Astrocyte of the cerebellum (primary cell): ENCODE measurements around the gene PCDHB5.
A peak's percentile ranks its signal among the peaks of the same experiment; 100 is the strongest.

Experiments
- DNase-seq: peaks from one replicate; pipeline ENCODE4 v3.0.0-alpha.2; 2011; ENCODE audit warnings: low read depth
- H3K4me3 ChIP-seq: 2 replicates; pipeline ENCODE4 v1.5.1; 2011; ENCODE audit warnings: mild to moderate bottlenecking, low read depth, low read length, moderate library complexity
- CTCF ChIP-seq: IDR thresholded peaks from 2 replicates; pipeline ENCODE4 v1.5.1; 2012; ENCODE audit warnings: low read length, low read depth, moderate library complexity, mild to moderate bottlenecking; ENCODE audit errors: missing control alignments
- in situ Hi-C: cut with HindIII; loops from 2 replicates; pipeline ENCODE4 v1.10.0; 2017; ENCODE audit warnings: low sequenced_read_pairs

The PCDHB5 gene

GRCh38 chr5:141186897-141187512 lies 52.0 kb downstream of the PCDHB5 start, which contains the start of gene PCDHB9:
PCDHB9 (plus strand) TSS chr5:141187161; CDS start chr5:141187319, 158 bp downstream.
- peak; percentile 14 for TF ChIP-seq CTCF
- no peak for DNase-seq
- no peak within 1 kb of the TSS for H3K4me3 ChIP-seq
- in situ Hi-C loops: no loop called here
